ENCODE measurements around the gene MYO3B.

The MYO3B gene

DNA sequence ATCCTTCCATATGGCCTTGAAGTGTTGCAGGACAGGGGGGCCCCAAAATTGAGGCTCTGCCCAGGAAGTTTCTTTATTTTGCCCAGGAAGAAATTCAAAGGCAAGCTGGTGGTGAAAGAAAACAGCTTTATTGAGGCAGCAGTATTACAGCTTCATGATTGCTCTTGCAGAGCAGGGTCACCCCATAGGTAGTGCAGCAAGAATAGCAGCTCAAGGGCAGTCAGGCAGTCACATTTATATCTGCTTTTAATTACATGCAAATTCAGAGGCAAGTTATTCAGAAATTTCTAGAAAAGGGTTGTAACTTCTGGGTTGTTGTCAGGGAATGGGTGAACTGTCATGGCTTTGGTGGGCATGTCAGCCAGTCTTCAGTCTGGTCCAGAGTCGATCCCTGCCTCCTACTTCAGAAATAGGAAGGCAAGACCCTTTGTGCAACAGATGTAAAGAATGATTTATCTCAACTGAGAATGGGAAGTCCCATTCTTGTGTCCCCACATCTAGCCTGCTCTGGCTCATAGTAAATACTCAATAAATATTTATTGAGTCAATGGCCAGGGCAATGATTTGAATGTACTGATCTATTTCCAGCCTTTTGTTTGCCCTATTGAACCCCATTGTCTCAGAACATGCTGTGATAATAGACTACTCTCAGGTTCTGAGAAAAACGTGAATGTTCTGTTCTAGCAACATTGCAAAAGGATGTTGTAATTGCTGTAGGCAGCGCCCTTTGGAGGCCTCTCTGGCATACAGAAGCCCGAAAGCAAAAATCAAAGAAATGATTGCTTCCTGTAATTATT is 129.8 kb downstream of the MYO3B start:
- Histone ChIP-seq H3K27me3 (ENCODE audit: control insufficient read depth, insufficient read depth, low read length, poor library complexity, severe bottlenecking) (no peaks in the 10 kb centered on the region), H3K4me3 (ENCODE audit: insufficient read depth, low read depth, low read length) (no peak overlapping the region), H3K4me1 (ENCODE audit: control insufficient read depth, insufficient read depth, low read length) (peaks cover 7% of the 10 kb centered on the region), H3K9me3 (ENCODE audit: control insufficient read depth, low read length) (no peaks in the 10 kb centered on the region), H3K27ac (ENCODE audit: insufficient read depth, low read depth, low read length, poor library complexity, severe bottlenecking) (no peak overlapping the region), H3K36me3 (ENCODE audit: control insufficient read depth, insufficient read depth, low read length) (no peaks in the 10 kb centered on the region)
- WGBS, 2 experiments = 85 to 89% methylated on average over 4 of the region's 4 CpGs

DNA sequence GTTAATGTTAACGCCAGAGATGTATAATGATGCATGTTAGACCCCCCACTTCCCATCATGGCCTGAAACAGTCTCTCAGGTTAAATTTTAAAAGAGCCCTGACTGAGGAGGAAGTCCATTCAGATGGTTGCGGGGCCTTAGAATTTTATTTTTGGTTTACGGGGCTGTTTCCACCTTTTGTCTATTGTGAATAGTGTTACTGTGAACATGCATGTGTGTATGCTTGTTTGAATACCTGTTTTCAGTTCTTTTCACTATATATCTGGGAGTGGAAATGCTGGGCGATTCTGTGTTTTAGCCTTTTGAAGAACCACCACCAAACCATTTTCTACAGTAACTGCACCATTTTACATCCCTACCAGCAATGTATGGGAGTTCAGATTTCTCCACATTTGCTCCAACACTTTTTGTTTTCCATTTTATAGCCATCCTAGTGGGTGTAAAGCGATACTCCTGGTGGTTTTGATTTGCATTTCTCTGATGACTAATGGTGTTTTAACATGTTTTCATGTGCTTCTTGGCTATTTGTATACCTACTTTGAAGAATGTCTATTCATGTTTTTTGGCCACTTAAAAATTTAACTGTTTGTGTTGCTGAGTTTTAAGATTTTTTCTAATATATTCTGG is 133.0 kb downstream of the MYO3B start:
- 49 to 54% methylated on average over 4 to 5 of the region's 5 CpGs for WGBS, 2 experiments
- H3K36me3 ChIP-seq (ENCODE audit: control insufficient read depth, insufficient read depth, low read length) = no peaks in the 10 kb centered on the region
- H3K4me1 ChIP-seq (ENCODE audit: control insufficient read depth, insufficient read depth, low read length) = peaks cover 22% of the 10 kb centered on the region
- H3K27me3 ChIP-seq (ENCODE audit: control insufficient read depth, insufficient read depth, low read length, poor library complexity, severe bottlenecking) = no peaks in the 10 kb centered on the region
- no peak overlapping the region for H3K27ac ChIP-seq (ENCODE audit: insufficient read depth, low read depth, low read length, poor library complexity, severe bottlenecking)
- no peak overlapping the region for H3K4me3 ChIP-seq (ENCODE audit: insufficient read depth, low read depth, low read length)
- H3K9me3 ChIP-seq (ENCODE audit: control insufficient read depth, low read length) = no peaks in the 10 kb centered on the region

GRCh38 chr2:170313347-170313991 is 135.5 kb downstream of the MYO3B start:
- Histone ChIP-seq H3K4me1 (ENCODE audit: control insufficient read depth, insufficient read depth, low read length) (peaks cover 22% of the 10 kb centered on the region), H3K4me3 (ENCODE audit: insufficient read depth, low read depth, low read length) (no peak overlapping the region), H3K36me3 (ENCODE audit: control insufficient read depth, insufficient read depth, low read length) (no peaks in the 10 kb centered on the region), H3K27me3 (ENCODE audit: control insufficient read depth, insufficient read depth, low read length, poor library complexity, severe bottlenecking) (no peaks in the 10 kb centered on the region), H3K9me3 (ENCODE audit: control insufficient read depth, low read length) (no peaks in the 10 kb centered on the region), H3K27ac (ENCODE audit: insufficient read depth, low read depth, low read length, poor library complexity, severe bottlenecking) (peak overlapping the region; percentile 19)
- 60 to 79% methylated on average over 3 of the region's 3 CpGs for WGBS, 2 experiments

DNA sequence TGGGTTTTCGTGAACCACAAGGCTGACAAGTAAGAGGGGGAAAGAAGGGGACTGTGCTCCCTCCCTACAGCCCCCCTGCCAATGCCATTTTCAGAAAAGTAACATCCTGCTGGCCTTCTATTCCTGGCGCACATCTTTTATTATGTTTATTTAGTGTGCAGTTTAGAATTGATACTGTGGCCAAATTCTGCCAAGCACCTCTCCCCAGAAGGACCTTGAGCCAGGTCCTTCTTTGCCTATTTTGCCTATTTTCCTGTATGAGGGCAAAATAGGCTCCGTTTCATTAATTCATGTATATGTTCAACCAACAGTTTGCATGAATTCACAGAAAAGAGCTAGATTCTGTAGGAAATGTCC is 136.0 kb downstream of the MYO3B start:
- no peaks in the 10 kb centered on the region for H3K27me3 ChIP-seq (ENCODE audit: control insufficient read depth, insufficient read depth, low read length, poor library complexity, severe bottlenecking)
- H3K4me3 ChIP-seq (ENCODE audit: insufficient read depth, low read depth, low read length) = no peak overlapping the region
- H3K27ac ChIP-seq (ENCODE audit: insufficient read depth, low read depth, low read length, poor library complexity, severe bottlenecking) = no peak overlapping the region
- H3K36me3 ChIP-seq (ENCODE audit: control insufficient read depth, insufficient read depth, low read length) = no peaks in the 10 kb centered on the region
- peaks cover 22% of the 10 kb centered on the region for H3K4me1 ChIP-seq (ENCODE audit: control insufficient read depth, insufficient read depth, low read length)
- H3K9me3 ChIP-seq (ENCODE audit: control insufficient read depth, low read length) = peaks cover 2% of the 10 kb centered on the region
- WGBS, 2 experiments = 71 to 84% methylated on average over 3 of the region's 3 CpGs

- WGBS, 2 experiments = 95 to 98% methylated on average over 6 to 7 of the region's 7 CpGs
- H3K9me3 ChIP-seq (ENCODE audit: control insufficient read depth, low read length) = peaks cover 2% of the 10 kb centered on the region
- H3K4me3 ChIP-seq (ENCODE audit: insufficient read depth, low read depth, low read length) = no peak overlapping the region
- no peak overlapping the region for H3K27ac ChIP-seq (ENCODE audit: insufficient read depth, low read depth, low read length, poor library complexity, severe bottlenecking)
- H3K36me3 ChIP-seq (ENCODE audit: control insufficient read depth, insufficient read depth, low read length) = no peaks in the 10 kb centered on the region
- no peaks in the 10 kb centered on the region for H3K27me3 ChIP-seq (ENCODE audit: control insufficient read depth, insufficient read depth, low read length, poor library complexity, severe bottlenecking)
- peaks cover 22% of the 10 kb centered on the region for H3K4me1 ChIP-seq (ENCODE audit: control insufficient read depth, insufficient read depth, low read length)
Observed at GRCh38 chr2:170314744-170315447, 136.9 kb downstream of the MYO3B start.

DNA sequence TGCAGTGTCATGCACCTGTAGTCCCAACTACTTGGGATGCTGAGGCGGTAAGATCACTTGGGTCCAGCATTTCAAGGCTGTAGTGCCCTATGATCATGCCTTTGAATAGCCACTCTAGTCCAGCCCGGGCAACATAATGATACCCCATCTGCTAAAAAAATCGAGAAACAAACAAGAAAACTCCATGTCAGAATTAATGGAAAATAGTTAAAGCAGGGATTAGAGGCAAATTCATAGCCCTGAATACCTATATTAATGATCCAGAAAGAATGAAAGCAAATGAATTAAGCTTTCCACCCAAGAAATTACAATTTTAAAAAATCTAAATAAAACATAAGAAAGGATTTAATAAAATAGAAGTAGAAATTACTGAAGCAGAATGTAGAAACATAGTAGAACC is 143.0 kb downstream of the MYO3B start:
- Histone ChIP-seq H3K4me3 (ENCODE audit: insufficient read depth, low read depth, low read length) (no peak overlapping the region), H3K27ac (ENCODE audit: insufficient read depth, low read depth, low read length, poor library complexity, severe bottlenecking) (no peak overlapping the region)
- WGBS, 2 experiments = 88 to 98% methylated on average over 2 to 3 of the region's 3 CpGs

GRCh38 chr2:170321526-170321925 is 143.6 kb downstream of the MYO3B start:
- Histone ChIP-seq H3K27me3 (ENCODE audit: control insufficient read depth, insufficient read depth, low read length, poor library complexity, severe bottlenecking) (no peaks in the 10 kb centered on the region), H3K9me3 (ENCODE audit: control insufficient read depth, low read length) (peaks cover 7% of the 10 kb centered on the region), H3K4me3 (ENCODE audit: insufficient read depth, low read depth, low read length) (no peak overlapping the region), H3K36me3 (ENCODE audit: control insufficient read depth, insufficient read depth, low read length) (no peaks in the 10 kb centered on the region), H3K27ac (ENCODE audit: insufficient read depth, low read depth, low read length, poor library complexity, severe bottlenecking) (no peak overlapping the region), H3K4me1 (ENCODE audit: control insufficient read depth, insufficient read depth, low read length) (no peaks in the 10 kb centered on the region)
- 93 to 95% methylated on average over 3 of the region's 3 CpGs for WGBS, 2 experiments

More for the DNA sequence above, 143.0 kb downstream of the MYO3B start:
- H3K27me3 ChIP-seq (ENCODE audit: control insufficient read depth, insufficient read depth, low read length, poor library complexity, severe bottlenecking) = no peaks in the 10 kb centered on the region
- no peaks in the 10 kb centered on the region for H3K4me1 ChIP-seq (ENCODE audit: control insufficient read depth, insufficient read depth, low read length)
- H3K36me3 ChIP-seq (ENCODE audit: control insufficient read depth, insufficient read depth, low read length) = no peaks in the 10 kb centered on the region
- H3K9me3 ChIP-seq (ENCODE audit: control insufficient read depth, low read length) = peaks cover 7% of the 10 kb centered on the region

GRCh38 chr2:170322140-170322766 is 144.3 kb downstream of the MYO3B start:
- H3K36me3 ChIP-seq (ENCODE audit: control insufficient read depth, insufficient read depth, low read length) = no peaks in the 10 kb centered on the region
- no peaks in the 10 kb centered on the region for H3K4me1 ChIP-seq (ENCODE audit: control insufficient read depth, insufficient read depth, low read length)
- peaks cover 7% of the 10 kb centered on the region for H3K9me3 ChIP-seq (ENCODE audit: control insufficient read depth, low read length)
- H3K4me3 ChIP-seq (ENCODE audit: insufficient read depth, low read depth, low read length) = no peak overlapping the region
- 89 to 92% methylated on average over 7 of the region's 7 CpGs for WGBS, 2 experiments
- no peaks in the 10 kb centered on the region for H3K27me3 ChIP-seq (ENCODE audit: control insufficient read depth, insufficient read depth, low read length, poor library complexity, severe bottlenecking)
- H3K27ac ChIP-seq (ENCODE audit: insufficient read depth, low read depth, low read length, poor library complexity, severe bottlenecking) = no peak overlapping the region

DNA sequence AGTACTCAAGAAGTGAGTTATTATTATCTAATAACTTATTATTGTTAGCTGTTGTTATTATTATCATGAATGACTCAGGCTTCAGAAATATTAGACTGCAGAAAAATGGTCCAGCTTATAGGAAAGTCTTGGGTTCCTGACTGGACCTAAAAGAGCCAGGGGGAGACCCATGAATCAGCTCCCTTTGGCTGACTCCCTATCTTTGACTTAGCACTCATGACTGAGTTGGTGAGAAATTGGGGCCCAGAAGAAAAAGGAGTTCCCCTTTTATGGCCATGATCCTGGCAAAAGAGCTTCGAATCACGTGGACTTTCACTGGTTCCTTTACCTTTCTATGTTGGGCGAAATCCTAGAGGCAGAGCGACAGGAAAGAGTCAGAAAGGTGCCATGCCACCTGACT is 145.8 kb downstream of the MYO3B start:
- H3K4me3 ChIP-seq (ENCODE audit: insufficient read depth, low read depth, low read length) = no peak overlapping the region
- no peaks in the 10 kb centered on the region for H3K27me3 ChIP-seq (ENCODE audit: control insufficient read depth, insufficient read depth, low read length, poor library complexity, severe bottlenecking)
- no peaks in the 10 kb centered on the region for H3K4me1 ChIP-seq (ENCODE audit: control insufficient read depth, insufficient read depth, low read length)
- no peaks in the 10 kb centered on the region for H3K36me3 ChIP-seq (ENCODE audit: control insufficient read depth, insufficient read depth, low read length)
- no peak overlapping the region for H3K27ac ChIP-seq (ENCODE audit: insufficient read depth, low read depth, low read length, poor library complexity, severe bottlenecking)
- H3K9me3 ChIP-seq (ENCODE audit: control insufficient read depth, low read length) = peaks cover 5% of the 10 kb centered on the region
- 74 to 76% methylated on average over 4 of the region's 4 CpGs for WGBS, 2 experiments
